Gastrocnemius medialis (tissue), 4 donors: Measurements from ENCODE around the gene HNRNPA0.

Experiments used
- POLR2A ChIP-seq, 2 donors: fragments of 450-650 bp; IDR thresholded peaks; one replicate each; pipeline ENCODE4 v1.6.1; 2017; ENCODE audit warnings: antibody characterized with exemption in 2 of 2, mild to moderate bottlenecking in 2 of 2, moderate library complexity in 2 of 2
- TF ChIP-seq, protein P1 (sequence below), 5 experiments: fragments of 450-650 bp in 3 of 5; fragments of 200-600 bp in 2 of 5; sonication (generic) in 2 of 5; IDR thresholded peaks in 4 of 5; conservative IDR thresholded peaks in 1 of 5; 1 replicate in 4 of 5; 2 replicates in 1 of 5; pipeline ENCODE4 v1.5.1; 2016 to 2019; ENCODE audit warnings: antibody characterized with exemption in 5 of 5, mild to moderate bottlenecking in 3 of 5, moderate library complexity in 3 of 5

DNA sequence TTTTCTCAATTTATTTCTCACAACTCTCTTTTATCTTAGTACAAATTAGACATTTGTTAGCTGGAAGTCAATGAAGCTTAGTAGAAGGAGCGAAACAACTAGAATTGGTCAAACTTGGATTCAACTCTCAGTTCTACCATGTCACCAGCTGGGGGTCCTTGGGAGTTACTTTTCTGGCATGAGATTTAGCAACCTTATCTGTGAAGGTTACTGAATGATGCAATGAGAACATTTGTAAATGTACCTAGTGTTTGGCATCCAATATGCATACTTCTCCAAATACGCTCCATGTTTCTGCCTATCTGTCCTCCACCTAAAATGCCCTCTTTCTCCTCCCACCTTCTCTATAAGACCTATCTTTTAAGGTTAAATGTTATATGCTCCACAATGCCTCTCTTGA, 6.3 kb downstream of the HNRNPA0 start:
- TF ChIP-seq, protein P1, sequence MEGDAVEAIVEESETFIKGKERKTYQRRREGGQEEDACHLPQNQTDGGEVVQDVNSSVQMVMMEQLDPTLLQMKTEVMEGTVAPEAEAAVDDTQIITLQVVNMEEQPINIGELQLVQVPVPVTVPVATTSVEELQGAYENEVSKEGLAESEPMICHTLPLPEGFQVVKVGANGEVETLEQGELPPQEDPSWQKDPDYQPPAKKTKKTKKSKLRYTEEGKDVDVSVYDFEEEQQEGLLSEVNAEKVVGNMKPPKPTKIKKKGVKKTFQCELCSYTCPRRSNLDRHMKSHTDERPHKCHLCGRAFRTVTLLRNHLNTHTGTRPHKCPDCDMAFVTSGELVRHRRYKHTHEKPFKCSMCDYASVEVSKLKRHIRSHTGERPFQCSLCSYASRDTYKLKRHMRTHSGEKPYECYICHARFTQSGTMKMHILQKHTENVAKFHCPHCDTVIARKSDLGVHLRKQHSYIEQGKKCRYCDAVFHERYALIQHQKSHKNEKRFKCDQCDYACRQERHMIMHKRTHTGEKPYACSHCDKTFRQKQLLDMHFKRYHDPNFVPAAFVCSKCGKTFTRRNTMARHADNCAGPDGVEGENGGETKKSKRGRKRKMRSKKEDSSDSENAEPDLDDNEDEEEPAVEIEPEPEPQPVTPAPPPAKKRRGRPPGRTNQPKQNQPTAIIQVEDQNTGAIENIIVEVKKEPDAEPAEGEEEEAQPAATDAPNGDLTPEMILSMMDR (IDR thresholded peaks at IDR 0.05 in 4 of 5, conservative IDR thresholded peaks at IDR 0.05 in 1 of 5), result no peak
- TF ChIP-seq POLR2A (IDR thresholded peaks at IDR 0.05), result no peak
